IMR-90 (cell line): ENCODE measurements around the gene ERC2.

Source experiments
- BHLHE40 ChIP-seq: fragments of 150-350 bp; IDR thresholded peaks from 2 replicates; pipeline ENCODE4 v1.6.1; 2016; ENCODE audit warnings: mild to moderate bottlenecking, low read depth, low read length
- CEBPB ChIP-seq: IDR thresholded peaks from 2 replicates; pipeline ENCODE4 v1.6.1; 2012; ENCODE audit warnings: low read depth, low read length, improper control_type of control experiment
- CHD1 ChIP-seq: IDR thresholded peaks from 2 replicates; pipeline ENCODE4 v1.6.1; 2012; ENCODE audit warnings: low read depth, low read length, improper control_type of control experiment
- MAZ ChIP-seq: IDR thresholded peaks from 2 replicates; pipeline ENCODE4 v1.6.1; 2012; ENCODE audit warnings: low read depth, mild to moderate bottlenecking, low read length, improper control_type of control experiment, moderate library complexity, borderline replicate concordance
- MXI1 ChIP-seq: IDR thresholded peaks from 2 replicates; pipeline ENCODE4 v1.6.1; 2012; ENCODE audit warnings: low read depth, mild to moderate bottlenecking, low read length, moderate library complexity, borderline replicate concordance
- NFE2L2 ChIP-seq: fragments of 150-350 bp; IDR thresholded peaks from 2 replicates; pipeline ENCODE4 v1.6.1; 2016; ENCODE audit warnings: low read depth, mild to moderate bottlenecking, low read length
- POLR2A ChIP-seq: IDR thresholded peaks from 2 replicates; pipeline ENCODE4 v1.6.1; 2012; ENCODE audit warnings: mild to moderate bottlenecking, low read depth, low read length
- RAD21 ChIP-seq: IDR thresholded peaks from 2 replicates; pipeline ENCODE4 v1.6.1; 2012; ENCODE audit warnings: low read length, improper control_type of control experiment
- RFX5 ChIP-seq: IDR thresholded peaks from 2 replicates; pipeline ENCODE4 v1.8.0; 2012; ENCODE audit warnings: low read depth, mild to moderate bottlenecking, low read length, moderate library complexity
- SMC3 ChIP-seq: fragments of 150-350 bp; IDR thresholded peaks from 2 replicates; pipeline ENCODE4 v1.6.1; 2016; ENCODE audit warnings: low read depth, mild to moderate bottlenecking, antibody characterized with exemption, low read length, moderate library complexity
- TF ChIP-seq, protein P1 (sequence below): conservative IDR thresholded peaks from 2 replicates; pipeline ENCODE4 v1.5.1; 2012; ENCODE audit warnings: mild to moderate bottlenecking, low read depth, low read length, improper control_type of control experiment
- TF ChIP-seq, protein P2 (sequence below): fragments of 150-350 bp; IDR thresholded peaks from 2 replicates; pipeline ENCODE4 v1.6.1; 2016; ENCODE audit warnings: low read depth, mild to moderate bottlenecking, low read length, moderate library complexity, borderline replicate concordance
- TF ChIP-seq, protein P3 (sequence below): fragments of 150-350 bp; IDR thresholded peaks from 2 replicates; pipeline ENCODE4 v1.6.1; 2017; ENCODE audit warnings: mild to moderate bottlenecking, antibody characterized with exemption, low read length, low read depth

DNA sequence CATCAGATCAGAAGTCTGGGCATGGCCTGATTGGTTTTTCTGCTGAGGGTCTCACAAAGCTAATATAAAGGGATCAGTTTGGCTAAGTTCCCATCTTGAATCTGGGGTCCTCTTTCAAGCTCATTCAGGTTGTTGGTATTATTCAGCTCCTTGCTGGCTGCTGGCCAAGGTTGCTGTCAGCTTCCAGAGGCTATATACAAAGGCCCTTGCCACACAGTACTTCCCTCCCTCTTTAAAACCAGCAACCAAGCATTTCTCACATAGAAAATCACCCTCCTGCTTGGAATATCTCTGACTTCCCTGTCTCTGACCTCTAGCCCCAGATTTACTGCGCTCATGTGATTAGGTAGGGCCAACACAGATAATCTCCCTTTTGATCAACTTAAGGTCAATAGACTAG is 442.9 kb downstream of the ERC2 start:
- TF ChIP-seq, protein P1, sequence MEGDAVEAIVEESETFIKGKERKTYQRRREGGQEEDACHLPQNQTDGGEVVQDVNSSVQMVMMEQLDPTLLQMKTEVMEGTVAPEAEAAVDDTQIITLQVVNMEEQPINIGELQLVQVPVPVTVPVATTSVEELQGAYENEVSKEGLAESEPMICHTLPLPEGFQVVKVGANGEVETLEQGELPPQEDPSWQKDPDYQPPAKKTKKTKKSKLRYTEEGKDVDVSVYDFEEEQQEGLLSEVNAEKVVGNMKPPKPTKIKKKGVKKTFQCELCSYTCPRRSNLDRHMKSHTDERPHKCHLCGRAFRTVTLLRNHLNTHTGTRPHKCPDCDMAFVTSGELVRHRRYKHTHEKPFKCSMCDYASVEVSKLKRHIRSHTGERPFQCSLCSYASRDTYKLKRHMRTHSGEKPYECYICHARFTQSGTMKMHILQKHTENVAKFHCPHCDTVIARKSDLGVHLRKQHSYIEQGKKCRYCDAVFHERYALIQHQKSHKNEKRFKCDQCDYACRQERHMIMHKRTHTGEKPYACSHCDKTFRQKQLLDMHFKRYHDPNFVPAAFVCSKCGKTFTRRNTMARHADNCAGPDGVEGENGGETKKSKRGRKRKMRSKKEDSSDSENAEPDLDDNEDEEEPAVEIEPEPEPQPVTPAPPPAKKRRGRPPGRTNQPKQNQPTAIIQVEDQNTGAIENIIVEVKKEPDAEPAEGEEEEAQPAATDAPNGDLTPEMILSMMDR = no peak
- TF ChIP-seq CEBPB = no peak
- no peak for TF ChIP-seq POLR2A
- TF ChIP-seq BHLHE40 = no peak
- no peak for TF ChIP-seq RFX5
- no peak for TF ChIP-seq SMC3
- no peak for TF ChIP-seq MXI1
- no peak for TF ChIP-seq NFE2L2
- TF ChIP-seq, protein P2, sequence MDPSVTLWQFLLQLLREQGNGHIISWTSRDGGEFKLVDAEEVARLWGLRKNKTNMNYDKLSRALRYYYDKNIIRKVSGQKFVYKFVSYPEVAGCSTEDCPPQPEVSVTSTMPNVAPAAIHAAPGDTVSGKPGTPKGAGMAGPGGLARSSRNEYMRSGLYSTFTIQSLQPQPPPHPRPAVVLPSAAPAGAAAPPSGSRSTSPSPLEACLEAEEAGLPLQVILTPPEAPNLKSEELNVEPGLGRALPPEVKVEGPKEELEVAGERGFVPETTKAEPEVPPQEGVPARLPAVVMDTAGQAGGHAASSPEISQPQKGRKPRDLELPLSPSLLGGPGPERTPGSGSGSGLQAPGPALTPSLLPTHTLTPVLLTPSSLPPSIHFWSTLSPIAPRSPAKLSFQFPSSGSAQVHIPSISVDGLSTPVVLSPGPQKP = no peak
- TF ChIP-seq RAD21 = no peak
- TF ChIP-seq MAZ = no peak
- TF ChIP-seq, protein P3, sequence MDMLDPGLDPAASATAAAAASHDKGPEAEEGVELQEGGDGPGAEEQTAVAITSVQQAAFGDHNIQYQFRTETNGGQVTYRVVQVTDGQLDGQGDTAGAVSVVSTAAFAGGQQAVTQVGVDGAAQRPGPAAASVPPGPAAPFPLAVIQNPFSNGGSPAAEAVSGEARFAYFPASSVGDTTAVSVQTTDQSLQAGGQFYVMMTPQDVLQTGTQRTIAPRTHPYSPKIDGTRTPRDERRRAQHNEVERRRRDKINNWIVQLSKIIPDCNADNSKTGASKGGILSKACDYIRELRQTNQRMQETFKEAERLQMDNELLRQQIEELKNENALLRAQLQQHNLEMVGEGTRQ = no peak
- no peak for TF ChIP-seq CHD1
